Epithelial cell of proximal tubule (primary cell): ENCODE results near the gene ADAT3. TPM values are rescaled to one million over a fixed set of nuclear protein-coding genes. Genes with fewer than 3 reads are reported as not detected.
A peak's percentile ranks its signal among the peaks of the same experiment; 100 is the strongest.

ENCODE experiments used
- DNase-seq: peaks from one replicate; pipeline ENCODE4 v3.0.0-alpha.2; 2011; ENCODE audit warnings: low read depth
- H3K4me3 ChIP-seq: 2 replicates; pipeline ENCODE4 v1.5.1; 2011; ENCODE audit warnings: low read depth, mild to moderate bottlenecking, low read length
- total RNA-seq: library from RNA; depleted of rRNA; stranded (reverse); fragments of >200 nt; gene quantifications from 2 replicates; pipeline ENCODE4 v1.2.3, GENCODE V29; 2015
- TF ChIP-seq, protein P1 (sequence below): conservative IDR thresholded peaks from 2 replicates; pipeline ENCODE4 v1.5.1; 2012; ENCODE audit warnings: low read depth, mild to moderate bottlenecking, low read length

Gene ADAT3
- total RNA-seq, 1 donor from 2014 or later: 10.3 TPM

DNA sequence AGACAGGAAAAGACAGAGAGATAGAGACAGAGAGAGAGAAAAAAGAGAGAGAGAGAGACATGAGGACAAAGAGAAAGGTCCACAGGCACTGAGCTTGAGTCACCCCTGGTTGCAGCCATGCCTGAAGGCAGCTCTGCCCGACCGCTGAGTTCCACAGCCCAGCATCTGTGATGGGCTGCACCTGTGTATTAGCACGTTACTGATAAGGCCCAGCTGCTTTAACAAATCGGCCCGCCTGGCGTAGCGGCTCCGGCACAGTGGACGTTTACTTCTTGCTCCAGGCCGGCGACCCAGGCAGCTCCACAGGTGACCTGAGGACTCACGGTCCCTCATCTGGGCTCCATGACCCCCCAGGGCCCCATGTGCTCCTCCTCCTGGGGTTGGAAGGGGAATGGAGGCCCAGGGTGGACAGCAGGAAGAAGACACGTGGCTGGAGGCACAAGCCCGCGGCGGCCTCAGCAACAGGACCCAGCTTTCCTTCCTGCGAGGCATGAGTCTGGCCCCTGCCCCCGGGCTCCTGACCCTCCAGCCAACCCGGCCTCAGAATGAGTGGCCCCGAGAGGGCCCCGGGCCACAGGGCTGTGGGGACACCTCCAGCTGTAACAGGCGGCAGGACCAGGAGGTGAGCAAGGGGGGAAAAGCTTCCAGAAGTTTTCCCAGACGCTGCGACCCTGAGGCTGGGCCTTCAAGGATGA lies 31.9 kb downstream of the ADAT3 start:
- TF ChIP-seq, protein P1, sequence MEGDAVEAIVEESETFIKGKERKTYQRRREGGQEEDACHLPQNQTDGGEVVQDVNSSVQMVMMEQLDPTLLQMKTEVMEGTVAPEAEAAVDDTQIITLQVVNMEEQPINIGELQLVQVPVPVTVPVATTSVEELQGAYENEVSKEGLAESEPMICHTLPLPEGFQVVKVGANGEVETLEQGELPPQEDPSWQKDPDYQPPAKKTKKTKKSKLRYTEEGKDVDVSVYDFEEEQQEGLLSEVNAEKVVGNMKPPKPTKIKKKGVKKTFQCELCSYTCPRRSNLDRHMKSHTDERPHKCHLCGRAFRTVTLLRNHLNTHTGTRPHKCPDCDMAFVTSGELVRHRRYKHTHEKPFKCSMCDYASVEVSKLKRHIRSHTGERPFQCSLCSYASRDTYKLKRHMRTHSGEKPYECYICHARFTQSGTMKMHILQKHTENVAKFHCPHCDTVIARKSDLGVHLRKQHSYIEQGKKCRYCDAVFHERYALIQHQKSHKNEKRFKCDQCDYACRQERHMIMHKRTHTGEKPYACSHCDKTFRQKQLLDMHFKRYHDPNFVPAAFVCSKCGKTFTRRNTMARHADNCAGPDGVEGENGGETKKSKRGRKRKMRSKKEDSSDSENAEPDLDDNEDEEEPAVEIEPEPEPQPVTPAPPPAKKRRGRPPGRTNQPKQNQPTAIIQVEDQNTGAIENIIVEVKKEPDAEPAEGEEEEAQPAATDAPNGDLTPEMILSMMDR: no peak
- H3K4me3 ChIP-seq: no peak overlapping the region
- no peak for DNase-seq

DNA sequence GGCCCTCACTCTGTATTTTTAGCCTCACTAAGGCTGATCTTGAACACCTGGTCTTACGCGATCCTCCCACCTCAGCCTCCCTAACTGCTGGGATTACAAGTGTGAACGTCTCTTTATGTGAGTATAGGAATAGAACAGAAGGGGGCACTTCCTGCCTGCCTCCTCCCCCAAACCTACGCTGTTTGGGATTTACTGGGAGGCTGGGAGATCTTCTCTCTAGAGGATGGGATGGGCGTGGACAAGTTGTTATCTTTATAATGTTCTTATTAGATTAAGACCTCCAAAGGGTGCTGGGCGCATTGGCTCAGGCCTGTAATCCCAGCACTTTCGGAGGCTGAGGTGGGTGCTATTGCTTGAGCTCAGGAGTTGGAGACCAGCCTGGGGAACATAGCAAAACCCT lies 32.9 kb downstream of the ADAT3 start:
- TF ChIP-seq, protein P1: no peak
- no peak overlapping the region for H3K4me3 ChIP-seq
- DNase-seq: no peak

DNA sequence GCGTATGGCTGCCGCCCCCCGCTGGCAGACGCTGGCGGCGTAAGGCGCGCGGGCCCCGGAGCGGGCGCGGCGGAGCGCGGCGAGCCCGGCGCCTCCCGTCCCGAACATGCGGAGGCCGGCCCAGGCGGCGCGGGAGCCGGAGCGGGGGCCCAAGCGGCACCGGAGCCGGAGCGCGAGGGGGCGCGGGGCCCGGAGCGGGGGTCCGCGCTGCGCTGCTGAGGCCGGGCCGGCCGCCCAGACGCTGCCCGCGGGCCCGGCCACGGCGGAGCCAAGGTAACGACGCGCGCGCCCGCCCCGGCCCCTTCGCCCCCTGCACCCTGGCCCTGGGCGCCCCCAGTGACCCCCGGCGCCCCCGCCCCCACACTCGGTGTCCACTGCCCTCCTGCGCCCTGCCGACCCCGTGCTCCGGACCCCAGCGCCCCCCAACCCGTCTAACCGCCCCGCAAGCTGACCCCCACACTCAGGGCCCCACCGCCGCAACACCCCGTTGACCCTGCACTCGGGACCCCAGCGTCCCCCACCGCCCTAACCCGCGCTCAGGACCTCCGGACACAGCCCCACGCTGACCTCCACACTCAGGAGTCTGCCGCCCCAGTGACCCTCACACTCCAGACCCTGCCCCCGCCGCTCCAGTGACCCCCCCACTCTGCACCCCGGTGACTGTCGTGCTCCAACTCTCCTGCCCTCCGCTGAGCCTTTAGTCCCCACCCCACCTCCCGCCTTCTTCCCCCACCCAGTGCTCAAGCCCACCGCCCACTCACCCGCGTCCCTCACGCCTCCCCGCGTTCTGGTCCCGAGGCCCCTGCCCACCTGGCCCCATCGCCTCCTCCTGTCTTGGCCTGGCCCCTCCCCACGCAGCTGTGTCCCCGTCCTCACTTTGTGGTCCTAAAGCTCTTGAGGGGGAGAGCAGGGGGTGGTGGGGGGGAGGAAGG lies 36.2 kb downstream of the ADAT3 start, which contains the start of gene CSNK1G2:
Gene CSNK1G2 (plus strand): TSS at position 27 of the 932 bp plus-strand sequence. CDS start 28,601 bp downstream, outside the sequence.
- H3K4me3 ChIP-seq: peak within 1 kb of the TSS; percentile 89
- TF ChIP-seq, protein P1: no peak
- DNase-seq: no peak

DNA sequence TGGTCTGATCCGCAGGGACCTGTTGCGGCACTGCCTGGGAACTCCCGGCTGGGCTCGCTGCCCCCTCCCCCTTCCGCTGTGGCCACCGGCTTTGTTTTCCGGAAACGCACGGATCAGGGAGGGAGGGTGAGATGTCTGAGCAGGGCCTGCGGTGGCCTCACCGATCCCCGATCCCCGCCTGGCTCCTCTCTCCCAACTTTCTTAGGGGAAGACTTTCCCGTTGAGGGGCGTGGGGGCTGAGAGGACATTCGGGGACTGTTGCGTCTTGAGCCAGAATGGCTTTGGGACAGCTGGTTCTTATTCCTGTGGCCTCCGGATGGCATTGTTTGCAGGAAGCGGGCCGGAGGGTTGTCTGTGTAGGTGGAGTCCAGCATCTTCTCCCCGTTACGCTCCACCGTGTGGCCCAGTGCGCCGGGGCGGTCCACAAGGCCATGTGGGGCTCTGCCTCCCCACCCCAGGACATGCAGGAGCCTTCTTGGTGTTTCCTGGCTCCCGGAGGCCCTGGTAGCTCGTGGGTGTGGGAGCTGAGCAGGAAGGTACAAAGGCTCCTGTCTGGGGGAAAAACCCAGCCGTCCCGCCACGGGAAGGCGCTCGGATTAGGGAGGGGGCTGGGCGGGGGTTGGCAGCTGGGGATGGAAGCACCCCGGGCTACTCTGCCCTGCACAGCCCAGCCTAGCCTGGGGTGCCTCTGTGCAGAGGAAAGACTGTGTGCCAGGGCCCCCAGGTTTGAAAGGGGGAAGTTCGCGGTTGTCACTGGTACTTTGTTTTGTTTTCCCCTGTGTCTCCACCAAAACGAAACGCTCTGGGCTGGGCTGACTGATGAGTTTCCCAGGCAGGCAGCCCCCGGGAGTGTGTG lies 37.1 kb downstream of the ADAT3 start:
- TF ChIP-seq, protein P1: no peak
- H3K4me3 ChIP-seq: peak overlapping the region; percentile 89
- DNase-seq: no peak

DNA sequence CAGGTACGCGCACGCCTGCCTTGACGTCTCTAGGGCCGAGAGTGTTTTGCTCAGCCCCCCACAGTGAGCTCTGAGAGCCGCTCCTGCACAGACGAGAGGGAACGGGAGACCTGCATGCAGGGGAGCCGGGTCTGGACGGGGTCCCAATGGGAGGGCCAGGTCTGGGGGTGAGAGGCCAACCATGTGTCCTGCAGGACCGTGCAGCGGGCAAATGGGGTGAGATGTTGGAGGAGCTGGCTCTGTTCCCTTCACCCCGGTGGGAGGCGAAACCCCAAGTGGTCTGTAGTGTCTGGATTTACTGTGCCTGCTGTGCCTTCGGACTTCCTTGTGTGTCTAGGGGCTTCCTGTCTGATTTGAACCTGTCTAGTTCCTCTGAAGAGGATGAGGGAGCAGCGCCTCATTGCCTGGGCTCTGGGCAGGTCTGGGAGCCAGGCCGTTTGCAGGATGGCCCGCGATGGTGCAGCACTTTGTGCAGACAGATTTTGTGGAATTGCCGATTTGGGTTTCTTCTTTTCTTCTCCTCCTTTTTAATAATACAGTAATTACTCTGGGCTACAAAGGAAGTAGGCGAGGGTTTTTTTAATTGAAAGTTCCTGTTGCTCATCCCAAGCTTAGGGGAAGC lies 37.8 kb downstream of the ADAT3 start:
- DNase-seq: no peak
- TF ChIP-seq, protein P1: no peak
- peak overlapping the region; percentile 89 for H3K4me3 ChIP-seq

DNA sequence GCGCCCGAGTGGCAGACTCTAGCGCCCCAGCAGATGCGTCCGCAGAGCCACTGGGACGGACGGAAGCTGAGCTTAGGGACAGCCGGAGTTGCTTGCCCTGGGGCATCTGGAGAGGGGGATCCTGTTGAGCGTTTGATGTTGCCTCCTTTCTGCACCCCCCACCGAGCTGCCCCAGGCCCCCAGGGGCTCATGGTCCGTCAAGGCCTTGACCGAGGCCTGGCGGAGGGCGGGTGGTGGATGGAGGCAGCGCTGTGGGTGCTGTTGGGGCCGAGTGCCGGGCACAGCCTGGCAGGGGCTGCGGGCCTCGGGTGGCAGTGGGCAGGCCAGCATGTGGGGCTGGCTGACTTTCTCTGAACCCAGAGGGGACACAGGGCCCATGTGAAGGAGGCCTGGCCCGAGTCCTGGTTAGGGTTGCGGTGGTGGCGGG lies 38.5 kb downstream of the ADAT3 start:
- TF ChIP-seq, protein P1: no peak
- H3K4me3 ChIP-seq: no peak overlapping the region
- DNase-seq: no peak
